GM18951 (cell line): ENCODE results near the gene POLR2H.

Source experiments
- POLR2A ChIP-seq: IDR thresholded peaks from 4 replicates; pipeline ENCODE4 v1.6.1; 2011; ENCODE audit warnings: mild to moderate bottlenecking; ENCODE audit not compliant: insufficient read length, insufficient read depth; ENCODE audit errors: extremely low read depth
- in situ Hi-C: fragments of 300-500 bp; cut with MboI; formaldehyde crosslinking; loops from one replicate; pipeline ENCODE4 v1.12.0; 2022; ENCODE audit warnings: low sequenced_read_pairs, mixed read lengths, inconsistent platforms; ENCODE audit not compliant: unreplicated experiment

The POLR2H gene

GRCh38 chr3:184409331-184409926, 47.9 kb downstream of the POLR2H start:
- in situ Hi-C loops = no loop called here
- TF ChIP-seq POLR2A = no peak

GRCh38 chr3:184409946-184410500, 48.5 kb downstream of the POLR2H start:
- TF ChIP-seq POLR2A = no peak
- in situ Hi-C loops = no loop called here

GRCh38 chr3:184414418-184415202, 53.1 kb downstream of the POLR2H start:
- in situ Hi-C loops = no loop called here
- TF ChIP-seq POLR2A = no peak

GRCh38 chr3:184415203-184415490, 53.6 kb downstream of the POLR2H start:
- TF ChIP-seq POLR2A = no peak
- in situ Hi-C loops = no loop called here

GRCh38 chr3:184417619-184418327, 56.3 kb downstream of the POLR2H start:
- no peak for TF ChIP-seq POLR2A
- in situ Hi-C loops = no loop called here
